Measurements from ENCODE around the gene ELMOD1. TPM values are rescaled to one million over a fixed set of nuclear protein-coding genes. Genes with fewer than 3 reads are reported as not detected.
"Not testable (repeated sequence)": the region's sequence is repeated elsewhere in the genome, so short reads cannot be mapped to it uniquely, and the experiment has no call there.

Gene ELMOD1
- total RNA-seq, 4 donors from 2014 or later, result not detected

- intact Hi-C loops (cut with DNase I), result no loop called here
Observed at GRCh38 chr11:107565219-107565937, 25.6 kb upstream of the ELMOD1 start, which contains the start of gene ALKBH8. Gene ALKBH8 (minus strand): TSS chr11:107565735. CDS start chr11:107560893, 4,842 bp downstream.

GRCh38 chr11:107565955-107566501 lies 24.9 kb upstream of the ELMOD1 start:
- H3K9me3 ChIP-seq; H3K27me3 ChIP-seq; DNase-seq; intact Hi-C loops (cut with DNase I); H3K36me3 ChIP-seq: not testable (repeated sequence)
- peak overlapping the region in 2 of 3 donors; percentile 70 to 79 for H3K27ac ChIP-seq
- H3K4me1 ChIP-seq, result peaks cover 12% of the 10 kb centered on the region in 2 donors
- 58% methylated on average over 9 of the region's 9 CpGs for WGBS, 2 donors
- H3K4me3 ChIP-seq (replicated peaks in 1 of 3), result peak overlapping the region in 2 of 3 donors; percentile 35 to 52

More at GRCh38 chr11:107565219-107565937, 25.6 kb upstream of the ELMOD1 start, which contains the start of gene ALKBH8:
- H3K27me3 ChIP-seq, result no peaks in the 10 kb centered on the region
- peak within 1 kb of the TSS; percentile 35 to 52 (median 38) for H3K4me3 ChIP-seq (replicated peaks in 1 of 3)
- peak; percentile 68 to 70 for DNase-seq
- H3K4me1 ChIP-seq, result peaks cover 12% of the 10 kb centered on the region in 2 donors
- no peaks in the 10 kb centered on the region for H3K9me3 ChIP-seq
- TF ChIP-seq CTCF (IDR thresholded peaks at IDR 0.05), result no peak
- no peak for TF ChIP-seq POLR2A (IDR thresholded peaks at IDR 0.05)
- 0 to 1% methylated on average over 22 to 32 of the region's 32 CpGs for WGBS, 2 donors
- peak within 1 kb of the TSS; percentile 6 to 79 (median 70) for H3K27ac ChIP-seq
- H3K36me3 ChIP-seq, result no peaks in the 10 kb centered on the region

- H3K4me1 ChIP-seq, result peaks cover 12% of the 10 kb centered on the region in 2 donors
- no peak overlapping the region for H3K4me3 ChIP-seq (replicated peaks in 1 of 3)
- no peak for TF ChIP-seq POLR2A (IDR thresholded peaks at IDR 0.05)
- no peak overlapping the region for H3K27ac ChIP-seq
- 88 to 96% methylated on average over 2 of the region's 2 CpGs for WGBS, 2 donors
- H3K27me3 ChIP-seq, result no peaks in the 10 kb centered on the region
- no peaks in the 10 kb centered on the region for H3K36me3 ChIP-seq
- intact Hi-C loops (cut with DNase I), result no loop called here
- no peak for DNase-seq
- no peaks in the 10 kb centered on the region for H3K9me3 ChIP-seq
Observed at GRCh38 chr11:107566569-107566968, 24.4 kb upstream of the ELMOD1 start.

- DNase-seq, result no peak
- peaks cover 12% of the 10 kb centered on the region in 2 donors for H3K4me1 ChIP-seq
- no peaks in the 10 kb centered on the region for H3K9me3 ChIP-seq
- no peak overlapping the region for H3K27ac ChIP-seq
- WGBS, 2 donors, result 72 to 78% methylated on average over 5 of the region's 5 CpGs
- H3K4me3 ChIP-seq (replicated peaks in 1 of 3), result no peak overlapping the region
- no peaks in the 10 kb centered on the region for H3K36me3 ChIP-seq
- intact Hi-C loops (cut with DNase I), result no loop called here
- TF ChIP-seq CTCF (IDR thresholded peaks at IDR 0.05) (no peak), POLR2A (IDR thresholded peaks at IDR 0.05) (no peak)
- no peaks in the 10 kb centered on the region for H3K27me3 ChIP-seq
Observed at GRCh38 chr11:107567739-107568335, 23.1 kb upstream of the ELMOD1 start.

- 77 to 81% methylated on average over 12 of the region's 12 CpGs for WGBS, 2 donors
- no peaks in the 10 kb centered on the region for H3K27me3 ChIP-seq
- H3K4me1 ChIP-seq, result peaks cover 0 to under 1% of the 10 kb centered on the region in 2 donors
- H3K4me3 ChIP-seq (replicated peaks in 1 of 3), result no peak overlapping the region
- DNase-seq, result no peak
- H3K36me3 ChIP-seq, result no peaks in the 10 kb centered on the region
- no peaks in the 10 kb centered on the region for H3K9me3 ChIP-seq
- H3K27ac ChIP-seq, result no peak overlapping the region
- no peak for TF ChIP-seq CTCF (IDR thresholded peaks at IDR 0.05)
- TF ChIP-seq POLR2A (IDR thresholded peaks at IDR 0.05), result no peak
- intact Hi-C loops (cut with DNase I), result no loop called here
Observed at GRCh38 chr11:107570015-107570414, 20.9 kb upstream of the ELMOD1 start.

GRCh38 chr11:107573438-107573837 lies 17.5 kb upstream of the ELMOD1 start:
- 9 to 25% methylated on average over 1 of the region's 1 CpG for WGBS, 2 donors

More at GRCh38 chr11:107573438-107573837, 17.5 kb upstream of the ELMOD1 start:
- no peaks in the 10 kb centered on the region for H3K9me3 ChIP-seq
- no peak for TF ChIP-seq CTCF (IDR thresholded peaks at IDR 0.05)
- TF ChIP-seq POLR2A (IDR thresholded peaks at IDR 0.05), result no peak
- no peak for DNase-seq
- H3K36me3 ChIP-seq, result no peaks in the 10 kb centered on the region
- no peaks in the 10 kb centered on the region for H3K27me3 ChIP-seq
- H3K4me1 ChIP-seq, result no peaks in the 10 kb centered on the region
- H3K27ac ChIP-seq, result no peak overlapping the region
- H3K4me3 ChIP-seq (replicated peaks in 1 of 3), result no peak overlapping the region
- intact Hi-C loops (cut with DNase I), result no loop called here

Measured in thyroid gland (tissue), 4 donors.